ENCODE measurements around the gene CHST10. TPM values are rescaled to one million over a fixed set of nuclear protein-coding genes. Genes with fewer than 3 reads are reported as not detected.

The CHST10 gene
- total RNA-seq, 1 experiment from 2014 or later = 13.4 TPM

GRCh38 chr2:100426384-100426720, 8.9 kb upstream of the CHST10 start:
- Histone ChIP-seq H3K36me3 (ENCODE audit: low read depth, low read length) (no peaks in the 10 kb centered on the region), H3K79me2 (ENCODE audit: low read length) (no peaks in the 10 kb centered on the region), H3K9me2 (replicated peaks; ENCODE audit: low read length) (no peaks in the 10 kb centered on the region), H4K20me1 (ENCODE audit: low read length) (no peaks in the 10 kb centered on the region), H3K4me2 (ENCODE audit: low read length) (no peak overlapping the region), H3K27me3 (ENCODE audit: low read length) (no peaks in the 10 kb centered on the region), H3K27ac (ENCODE audit: low read length) (no peak overlapping the region), H3K9ac (ENCODE audit: low read length) (no peak overlapping the region), H2AFZ (ENCODE audit: low read length) (no peak overlapping the region), H3K9me3 (ENCODE audit: low read length) (no peaks in the 10 kb centered on the region), H3K4me3 (ENCODE audit: low read length) (no peak overlapping the region), H3F3A (ENCODE audit: low read length, unreplicated experiment) (no peaks in the 10 kb centered on the region), H3K4me1 (ENCODE audit: insufficient read depth, low read length) (no peaks in the 10 kb centered on the region)
- DNase-seq = no peak
- TF ChIP-seq CTCF (conservative IDR thresholded peaks at IDR 0.05; ENCODE audit: low read depth, low read length) = no peak
- TF ChIP-seq EZH2phosphoT487 (IDR thresholded peaks at IDR 0.05; ENCODE audit: borderline replicate concordance, low read length) = no peak
- TF ChIP-seq EZH2 (IDR thresholded peaks at IDR 0.05; ENCODE audit: low read length, unreplicated experiment) = no peak
- intact Hi-C loops (cut with micrococcal nuclease) = loop anchor here (2.0 kb wide), 1 partner anchor 134 kb away; no protein-coding TSS in a partner anchor
- CTCF ChIA-PET = no interaction called here
- POLR2A ChIA-PET (ENCODE audit: unreplicated experiment) = no interaction called here
- BruUV-seq (replicated peaks) = no TSS peak
- no peak for ATAC-seq

GRCh38 chr2:100425573-100426383, 8.3 kb upstream of the CHST10 start:
- POLR2A ChIA-PET (ENCODE audit: unreplicated experiment) = no interaction called here

More at GRCh38 chr2:100425573-100426383, 8.3 kb upstream of the CHST10 start:
- ATAC-seq (no peak), DNase-seq (no peak)
- Histone ChIP-seq H3K4me1 (ENCODE audit: insufficient read depth, low read length) (no peaks in the 10 kb centered on the region), H3K27ac (ENCODE audit: low read length) (no peak overlapping the region), H3F3A (ENCODE audit: low read length, unreplicated experiment) (no peaks in the 10 kb centered on the region), H3K9me3 (ENCODE audit: low read length) (no peaks in the 10 kb centered on the region), H4K20me1 (ENCODE audit: low read length) (no peaks in the 10 kb centered on the region), H3K9me2 (replicated peaks; ENCODE audit: low read length) (no peaks in the 10 kb centered on the region), H2AFZ (ENCODE audit: low read length) (no peak overlapping the region), H3K4me2 (ENCODE audit: low read length) (no peak overlapping the region), H3K79me2 (ENCODE audit: low read length) (no peaks in the 10 kb centered on the region), H3K9ac (ENCODE audit: low read length) (no peak overlapping the region), H3K27me3 (ENCODE audit: low read length) (no peaks in the 10 kb centered on the region), H3K4me3 (ENCODE audit: low read length) (no peak overlapping the region), H3K36me3 (ENCODE audit: low read depth, low read length) (no peaks in the 10 kb centered on the region)
- no TSS peak for BruUV-seq (replicated peaks)
- CTCF ChIA-PET = no interaction called here
- TF ChIP-seq EZH2 (IDR thresholded peaks at IDR 0.05; ENCODE audit: low read length, unreplicated experiment) (no peak), EZH2phosphoT487 (IDR thresholded peaks at IDR 0.05; ENCODE audit: borderline replicate concordance, low read length) (no peak), CTCF (conservative IDR thresholded peaks at IDR 0.05; ENCODE audit: low read depth, low read length) (no peak)
- intact Hi-C loops (cut with micrococcal nuclease) = loop anchor here (2.0 kb wide), 1 partner anchor 135 kb away; no protein-coding TSS in a partner anchor
